Loucy (cell line): ENCODE results near the gene DIPK1B.

ENCODE experiments used
- EZH2phosphoT487 ChIP-seq: fragments of 200-600 bp; IDR thresholded peaks from 2 replicates; pipeline ENCODE4 v1.6.1; 2018; ENCODE audit warnings: antibody characterized with exemption, mild to moderate bottlenecking, moderate library complexity, borderline replicate concordance
- TF ChIP-seq, protein P1 (sequence below): fragments of 200-600 bp; sonication (generic); conservative IDR thresholded peaks from 2 replicates; pipeline ENCODE4 v1.5.1; 2014; ENCODE audit warnings: mild to moderate bottlenecking, antibody characterized with exemption, low read length

DNA sequence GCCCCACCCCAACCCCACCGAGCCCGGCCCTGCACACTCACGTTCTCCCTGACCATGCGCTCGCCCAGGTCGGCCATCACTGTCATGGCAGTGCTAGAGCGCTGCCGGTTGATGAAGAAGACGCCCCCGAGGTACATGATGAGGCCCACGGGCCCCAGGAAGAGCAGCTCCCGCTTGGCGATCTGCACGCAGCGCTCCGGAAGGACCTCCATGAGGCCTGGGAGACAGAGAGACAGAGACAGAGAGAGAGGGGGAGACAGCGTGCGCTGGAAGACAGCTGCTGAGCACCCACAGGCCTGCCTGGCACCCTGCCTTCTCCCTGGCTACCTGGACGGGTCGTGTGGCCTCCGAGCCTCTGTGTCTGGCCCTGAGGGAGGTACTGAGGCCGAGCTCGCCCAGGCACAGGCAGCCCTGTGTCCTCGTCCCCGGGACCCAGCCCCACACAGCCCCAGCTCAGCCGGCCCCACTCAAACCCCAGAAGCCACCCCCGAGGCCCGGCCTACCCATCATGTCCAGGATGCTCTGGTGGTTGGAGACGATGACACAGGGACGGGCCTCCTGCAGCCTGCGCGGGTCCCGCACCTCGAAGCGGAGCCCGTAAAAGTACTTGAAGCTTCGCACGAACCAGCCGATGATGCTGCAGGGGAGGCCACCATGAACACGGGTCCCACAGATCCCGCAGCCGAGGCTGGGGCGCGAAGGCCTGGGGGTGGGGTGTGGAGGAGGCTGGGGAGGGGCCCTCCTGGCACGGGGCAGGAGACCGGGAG lies 35.3 kb upstream of the DIPK1B start:
- TF ChIP-seq, protein P1, sequence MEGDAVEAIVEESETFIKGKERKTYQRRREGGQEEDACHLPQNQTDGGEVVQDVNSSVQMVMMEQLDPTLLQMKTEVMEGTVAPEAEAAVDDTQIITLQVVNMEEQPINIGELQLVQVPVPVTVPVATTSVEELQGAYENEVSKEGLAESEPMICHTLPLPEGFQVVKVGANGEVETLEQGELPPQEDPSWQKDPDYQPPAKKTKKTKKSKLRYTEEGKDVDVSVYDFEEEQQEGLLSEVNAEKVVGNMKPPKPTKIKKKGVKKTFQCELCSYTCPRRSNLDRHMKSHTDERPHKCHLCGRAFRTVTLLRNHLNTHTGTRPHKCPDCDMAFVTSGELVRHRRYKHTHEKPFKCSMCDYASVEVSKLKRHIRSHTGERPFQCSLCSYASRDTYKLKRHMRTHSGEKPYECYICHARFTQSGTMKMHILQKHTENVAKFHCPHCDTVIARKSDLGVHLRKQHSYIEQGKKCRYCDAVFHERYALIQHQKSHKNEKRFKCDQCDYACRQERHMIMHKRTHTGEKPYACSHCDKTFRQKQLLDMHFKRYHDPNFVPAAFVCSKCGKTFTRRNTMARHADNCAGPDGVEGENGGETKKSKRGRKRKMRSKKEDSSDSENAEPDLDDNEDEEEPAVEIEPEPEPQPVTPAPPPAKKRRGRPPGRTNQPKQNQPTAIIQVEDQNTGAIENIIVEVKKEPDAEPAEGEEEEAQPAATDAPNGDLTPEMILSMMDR = no peak
- no peak for TF ChIP-seq EZH2phosphoT487
